Astrocyte (in vitro differentiated cells and primary cell): ENCODE results near the gene DGKQ. TPM values are rescaled to one million over a fixed set of nuclear protein-coding genes. Genes with fewer than 3 reads are reported as not detected.

ENCODE experiments used
- DNase-seq: peaks from one replicate; pipeline ENCODE4 v3.0.0-alpha.2; 2010; ENCODE audit warnings: low read depth
- FAIRE-seq: peaks from 2 replicates; lab custom pipeline; 2011; peaks lifted over from hg19 to GRCh38; lab: Jason Lieb, UNC
- H2AFZ ChIP-seq: 2 replicates; pipeline ENCODE4 v1.6.0; 2012; ENCODE audit warnings: low read depth, low read length, inconsistent platforms
- H3K27ac ChIP-seq: 2 replicates; pipeline ENCODE4 v1.5.1; 2011; ENCODE audit warnings: low read depth, low read length, inconsistent platforms
- H3K27me3 ChIP-seq: 2 replicates; pipeline ENCODE4 v1.6.0; 2011; ENCODE audit warnings: low read length, inconsistent platforms; ENCODE audit not compliant: insufficient read depth
- H3K36me3 ChIP-seq: 2 replicates; pipeline ENCODE4 v1.5.1; 2011; ENCODE audit warnings: low read length, inconsistent platforms; ENCODE audit not compliant: insufficient read depth
- H3K4me1 ChIP-seq: 2 replicates; pipeline ENCODE4 v1.5.1; 2011; ENCODE audit warnings: low read length, inconsistent platforms; ENCODE audit not compliant: insufficient read depth
- H3K4me2 ChIP-seq: 2 replicates; pipeline ENCODE4 v1.6.0; 2012; ENCODE audit warnings: low read length, inconsistent platforms
- H3K4me3 ChIP-seq: 2 replicates; pipeline ENCODE4 v1.5.1; 2011; ENCODE audit warnings: low read depth, mild to moderate bottlenecking, low read length, inconsistent platforms; ENCODE audit not compliant: insufficient read depth
- H3K79me2 ChIP-seq: 2 replicates; pipeline ENCODE4 v1.6.0; 2012; ENCODE audit warnings: mild to moderate bottlenecking, low read length, inconsistent platforms; ENCODE audit not compliant: insufficient read depth
- H3K9ac ChIP-seq: 2 replicates; pipeline ENCODE4 v1.6.0; 2012; ENCODE audit warnings: mild to moderate bottlenecking, low read length, inconsistent platforms
- H3K9me3 ChIP-seq: 2 replicates; pipeline ENCODE4 v1.5.1; 2012; ENCODE audit warnings: low read depth, mild to moderate bottlenecking, low read length, inconsistent platforms; ENCODE audit not compliant: insufficient read depth
- H4K20me1 ChIP-seq: 2 replicates; pipeline ENCODE4 v1.6.0; 2012; ENCODE audit warnings: low read length, inconsistent platforms; ENCODE audit not compliant: insufficient read depth
- H3K27ac Mint-ChIP-seq: one replicate; pipeline ENCODE4 v1.8.0; 2021; ENCODE audit warnings: mild to moderate bottlenecking, mixed read lengths; ENCODE audit not compliant: unreplicated experiment
- H3K27me3 Mint-ChIP-seq: one replicate; pipeline ENCODE4 v1.8.0; 2021; ENCODE audit warnings: low read depth, mixed read lengths; ENCODE audit not compliant: unreplicated experiment
- H3K36me3 Mint-ChIP-seq: one replicate; pipeline ENCODE4 v1.8.0; 2021; ENCODE audit warnings: low read depth, mixed read lengths; ENCODE audit not compliant: unreplicated experiment
- H3K4me1 Mint-ChIP-seq: one replicate; pipeline ENCODE4 v1.8.0; 2021; ENCODE audit warnings: low read depth, mixed read lengths; ENCODE audit not compliant: unreplicated experiment
- H3K4me3 Mint-ChIP-seq: one replicate; pipeline ENCODE4 v1.8.0; 2021; ENCODE audit warnings: mild to moderate bottlenecking, moderate library complexity, mixed read lengths; ENCODE audit not compliant: unreplicated experiment
- H3K9me3 Mint-ChIP-seq: one replicate; pipeline ENCODE4 v1.8.0; 2021; ENCODE audit warnings: mild to moderate bottlenecking, mixed read lengths; ENCODE audit not compliant: unreplicated experiment
- CTCF ChIP-seq: IDR thresholded peaks from 2 replicates; pipeline ENCODE4 v1.5.1; 2011; ENCODE audit warnings: low read depth, mild to moderate bottlenecking, inconsistent platforms, low read length, moderate library complexity; ENCODE audit not compliant: insufficient read depth
- EZH2 ChIP-seq: IDR thresholded peaks from 2 replicates; pipeline ENCODE4 v1.6.1; 2012; ENCODE audit warnings: mild to moderate bottlenecking, low read length, inconsistent platforms; ENCODE audit not compliant: insufficient read depth
- total RNA-seq: library from RNA; stranded (reverse); gene quantifications from 2 replicates; pipeline ENCODE4 v1.2.1, GENCODE V29; 2021

Gene DGKQ
- total RNA-seq, 1 donor from 2014 or later, result 19.0 TPM

GRCh38 chr4:1019729-1020470 is 46.5 kb upstream of the DGKQ start:
- H3K9me3 ChIP-seq, result no peaks in the 10 kb centered on the region
- H3K4me3 Mint-ChIP-seq, result no peak overlapping the region
- H3K27me3 ChIP-seq, result no peaks in the 10 kb centered on the region
- H3K36me3 ChIP-seq, result no peaks in the 10 kb centered on the region
- H3K4me1 Mint-ChIP-seq, result no peaks in the 10 kb centered on the region
- no peak overlapping the region for H3K4me3 ChIP-seq
- H3K4me2 ChIP-seq, result peak overlapping the region; percentile 42
- TF ChIP-seq EZH2, result no peak
- no peak overlapping the region for H3K27ac ChIP-seq
- peaks cover 56% of the 10 kb centered on the region for H4K20me1 ChIP-seq
- H3K9me3 Mint-ChIP-seq, result no peaks in the 10 kb centered on the region
- DNase-seq (no peak), FAIRE-seq (no peak)
- H3K9ac ChIP-seq, result no peak overlapping the region
- H3K79me2 ChIP-seq, result peaks cover 48% of the 10 kb centered on the region
- peaks cover 24% of the 10 kb centered on the region for H3K4me1 ChIP-seq
- no peak overlapping the region for H2AFZ ChIP-seq
- no peaks in the 10 kb centered on the region for H3K27me3 Mint-ChIP-seq
- no peak overlapping the region for H3K27ac Mint-ChIP-seq
- H3K36me3 Mint-ChIP-seq, result no peaks in the 10 kb centered on the region

GRCh38 chr4:1019320-1019719 is 46.0 kb upstream of the DGKQ start:
- Histone ChIP-seq H3K9ac (no peak overlapping the region), H4K20me1 (peaks cover 61% of the 10 kb centered on the region), H3K79me2 (peaks cover 50% of the 10 kb centered on the region), H3K4me3 (no peak overlapping the region), H3K4me2 (peak overlapping the region; percentile 42), H2AFZ (no peak overlapping the region), H3K27ac (no peak overlapping the region), H3K36me3 (no peaks in the 10 kb centered on the region), H3K27me3 (no peaks in the 10 kb centered on the region), H3K4me1 (peaks cover 28% of the 10 kb centered on the region), H3K9me3 (no peaks in the 10 kb centered on the region)
- Mint-ChIP-seq H3K27me3 (no peaks in the 10 kb centered on the region), H3K36me3 (no peaks in the 10 kb centered on the region), H3K4me3 (no peak overlapping the region), H3K9me3 (no peaks in the 10 kb centered on the region), H3K27ac (no peak overlapping the region), H3K4me1 (no peaks in the 10 kb centered on the region)
- no peak for DNase-seq
- FAIRE-seq, result no peak
- TF ChIP-seq EZH2, result no peak
- TF ChIP-seq CTCF, result no peak

- Histone ChIP-seq H2AFZ (no peak overlapping the region), H3K4me1 (peaks cover 28% of the 10 kb centered on the region), H3K9me3 (no peaks in the 10 kb centered on the region), H3K27ac (no peak overlapping the region), H3K36me3 (no peaks in the 10 kb centered on the region), H4K20me1 (peaks cover 71% of the 10 kb centered on the region), H3K9ac (no peak overlapping the region), H3K4me3 (no peak overlapping the region), H3K79me2 (peaks cover 58% of the 10 kb centered on the region), H3K4me2 (peak overlapping the region; percentile 42), H3K27me3 (no peaks in the 10 kb centered on the region)
- no peak overlapping the region for H3K4me3 Mint-ChIP-seq
- TF ChIP-seq CTCF (no peak), EZH2 (no peak)
- no peaks in the 10 kb centered on the region for H3K27me3 Mint-ChIP-seq
- no peak for FAIRE-seq
- H3K9me3 Mint-ChIP-seq, result no peaks in the 10 kb centered on the region
- no peak for DNase-seq
- peaks cover 2% of the 10 kb centered on the region for H3K4me1 Mint-ChIP-seq
- peaks cover 2% of the 10 kb centered on the region for H3K36me3 Mint-ChIP-seq
- H3K27ac Mint-ChIP-seq, result no peak overlapping the region
These were observed 45.0 kb upstream of the DGKQ start for GRCh38 chr4:1018147-1019020.
